Hepatocyte (in vitro differentiated cells): ENCODE results near the gene SKAP1.

Experiments
- CTCF ChIP-seq: fragments of 200-600 bp; sonication (generic); IDR thresholded peaks from 2 replicates; pipeline ENCODE4 v1.5.1; 2016; ENCODE audit warnings: antibody characterized with exemption, mild to moderate bottlenecking; ENCODE audit not compliant: poor library complexity
- EZH2 ChIP-seq: fragments of 200-600 bp; sonication (generic); IDR thresholded peaks from 2 replicates; pipeline ENCODE4 v1.6.1; 2016; ENCODE audit warnings: antibody characterized with exemption, mild to moderate bottlenecking, borderline replicate concordance
- EZH2phosphoT487 ChIP-seq: fragments of 200-600 bp; sonication (generic); IDR thresholded peaks from one replicate; pipeline ENCODE4 v1.6.1; 2018; ENCODE audit warnings: antibody characterized with exemption, mild to moderate bottlenecking, low read depth, moderate library complexity; ENCODE audit not compliant: unreplicated experiment, severe bottlenecking

GRCh38 chr17:48219617-48220016, 210.4 kb downstream of the SKAP1 start:
- TF ChIP-seq CTCF (no peak), EZH2 (no peak), EZH2phosphoT487 (no peak)
